Measurements from ENCODE around the gene DTNBP1.

Gene DTNBP1

GRCh38 chr6:15608396-15608795 lies 54.4 kb downstream of the DTNBP1 start:
- ChIA-PET CTCF (interaction anchor here (0.9 to 1.0 kb wide), 2 partner anchors 15 to 17 kb away, joined by 3 read pairs; no protein-coding TSS in a partner anchor), POLR2A (no interaction called here)
- Histone ChIP-seq H3K36me3 (ENCODE audit: control insufficient read depth in 2 of 2, insufficient read depth in 1 of 2, low read length in 2 of 2) (peaks cover 0 to 31% of the 10 kb centered on the region in 2 experiments; a peak in 2 of 3 replicates), H3K9me3 (ENCODE audit: control insufficient read depth, insufficient read depth, low read depth, low read length) (no peaks in the 10 kb centered on the region), H3K4me1 (ENCODE audit: control insufficient read depth, insufficient read depth, low read length) (no peaks in the 10 kb centered on the region; the same call in 1 of the 2 replicates), H3K27ac (ENCODE audit: extremely low read depth, low read depth, low read length) (no peak overlapping the region), H3K4me3 (ENCODE audit: low read depth, low read length) (no peak overlapping the region)
- TF ChIP-seq ZNF274 (IDR thresholded peaks at IDR 0.05; ENCODE audit: low read length) (no peak), ZNF274 (tag by site-specific recombination; IDR thresholded peaks at IDR 0.05; ENCODE audit: borderline replicate concordance) (no peak), ZNF248 (tag by site-specific recombination; IDR thresholded peaks at IDR 0.05) (no peak), WT1 (tag by site-specific recombination; IDR thresholded peaks at IDR 0.05) (0 out of 2 replicates have a peak, but pooled peaks have one; percentile 19), ZNF341 (tag by site-specific recombination; IDR thresholded peaks at IDR 0.05; ENCODE audit: low read depth) (peak; percentile 32; the same call in 1 of the 2 replicates), ZNF701 (tag by site-specific recombination; IDR thresholded peaks at IDR 0.05) (no peak), ZIC2 (tag by site-specific recombination; IDR thresholded peaks at IDR 0.05) (no peak), ZNF704 (tag by site-specific recombination; IDR thresholded peaks at IDR 0.05) (no peak)

GRCh38 chr6:15607603-15608002 lies 55.2 kb downstream of the DTNBP1 start:
- POLR2A ChIA-PET, result no interaction called here
- no peaks in the 10 kb centered on the region; the same call in none of the 2 replicates for H3K4me1 ChIP-seq (ENCODE audit: control insufficient read depth, insufficient read depth, low read length)
- H3K4me3 ChIP-seq (ENCODE audit: low read depth, low read length), result no peak overlapping the region
- no peaks in the 10 kb centered on the region for H3K9me3 ChIP-seq (ENCODE audit: control insufficient read depth, insufficient read depth, low read depth, low read length)
- no peak overlapping the region for H3K27ac ChIP-seq (ENCODE audit: extremely low read depth, low read depth, low read length)
- CTCF ChIA-PET, result interaction anchor here (0.7 to 0.9 kb wide), 2 partner anchors 15 to 104 kb away, joined by 3 read pairs; no protein-coding TSS in a partner anchor
- H3K36me3 ChIP-seq (ENCODE audit: control insufficient read depth in 2 of 2, insufficient read depth in 1 of 2, low read length in 2 of 2), result peaks cover 0 to 29% of the 10 kb centered on the region in 2 experiments; a peak in 2 of 3 replicates
- TF ChIP-seq ZNF114 (tag by site-specific recombination; IDR thresholded peaks at IDR 0.05), result no peak
- TF ChIP-seq ZNF518A (tag by site-specific recombination; conservative IDR thresholded peaks at IDR 0.05; ENCODE audit: low read depth), result no peak
- no peak for TF ChIP-seq ZNF404 (tag by site-specific recombination; IDR thresholded peaks at IDR 0.05)
- no peak for TF ChIP-seq ZBTB49 (tag by site-specific recombination; IDR thresholded peaks at IDR 0.05; ENCODE audit: low read depth)
- TF ChIP-seq ZNF670 (tag by site-specific recombination; IDR thresholded peaks at IDR 0.05; ENCODE audit: low read depth), result no peak
- no peak for TF ChIP-seq ZSCAN4 (tag by site-specific recombination; IDR thresholded peaks at IDR 0.05)
- no peak for TF ChIP-seq PRDM4 (tag by site-specific recombination; IDR thresholded peaks at IDR 0.05)
- no peak for TF ChIP-seq KLF10 (tag by site-specific recombination; IDR thresholded peaks at IDR 0.05)
- no peak for TF ChIP-seq ZNF76 (tag by site-specific recombination; IDR thresholded peaks at IDR 0.05; ENCODE audit: borderline replicate concordance, low read depth)
- TF ChIP-seq REST (tag by site-specific recombination; IDR thresholded peaks at IDR 0.05), result no peak
- TF ChIP-seq ZNF302 (tag by site-specific recombination; IDR thresholded peaks at IDR 0.05; ENCODE audit: low read depth), result no peak

Measured in HEK293 (cell line).